GM23338 (cell line): ENCODE results near the gene UNC79. TPM values are rescaled to one million over a fixed set of nuclear protein-coding genes. Genes with fewer than 3 reads are reported as not detected.

Experiments used
- ATAC-seq: fragments of 200-7000 bp; cut with Tn5 transposase; 3 replicates; pipeline ENCODE4 v1.9.1; 2020
- DNase-seq: peaks from one replicate; pipeline ENCODE4 v3.0.0-alpha.2; 2015; ENCODE audit warnings: low spot score
- H2AFZ ChIP-seq: fragments of 200-600 bp; sonication (generic); 2 replicates; pipeline ENCODE4 v1.8.0; 2016; ENCODE audit warnings: antibody characterized with exemption, mild to moderate bottlenecking, moderate library complexity
- H3F3A ChIP-seq: fragments of 200-600 bp; sonication (generic); replicated peaks from 2 replicates; pipeline ENCODE4 v1.8.0; 2017; ENCODE audit warnings: antibody characterized with exemption, mixed run types, low read depth
- H3K27ac ChIP-seq: fragments of 200-600 bp; sonication (generic); 2 replicates; pipeline ENCODE4 v1.6.1; 2016; ENCODE audit warnings: low read depth
- H3K27me3 ChIP-seq: fragments of 200-600 bp; sonication (generic); 2 replicates; pipeline ENCODE4 v1.8.0; 2016; ENCODE audit warnings: mild to moderate bottlenecking, mixed run types, moderate library complexity; ENCODE audit not compliant: insufficient read depth
- H3K36me3 ChIP-seq: fragments of 200-600 bp; sonication (generic); 2 replicates; pipeline ENCODE4 v1.8.0; 2016; ENCODE audit warnings: mild to moderate bottlenecking; ENCODE audit not compliant: insufficient read depth
- H3K4me1 ChIP-seq: fragments of 200-600 bp; sonication (generic); 2 replicates; pipeline ENCODE4 v1.8.0; 2016; ENCODE audit warnings: mild to moderate bottlenecking, moderate library complexity; ENCODE audit not compliant: insufficient read depth
- H3K4me2 ChIP-seq: fragments of 200-600 bp; sonication (generic); 2 replicates; pipeline ENCODE4 v1.7.1; 2017; ENCODE audit warnings: mixed run types
- H3K4me3 ChIP-seq: fragments of 200-600 bp; sonication (generic); 2 replicates; pipeline ENCODE4 v1.6.1; 2016; ENCODE audit warnings: mixed run types
- H3K79me2 ChIP-seq: fragments of 200-600 bp; sonication (generic); replicated peaks from 2 replicates; pipeline ENCODE4 v1.8.0; 2017; ENCODE audit warnings: mild to moderate bottlenecking; ENCODE audit not compliant: insufficient read depth
- H3K9me2 ChIP-seq: fragments of 200-600 bp; sonication (generic); 2 replicates; pipeline ENCODE4 v1.8.0; 2017; ENCODE audit not compliant: insufficient read depth
- H4K20me1 ChIP-seq: fragments of 200-600 bp; sonication (generic); replicated peaks from 2 replicates; pipeline ENCODE4 v1.8.0; 2017; ENCODE audit warnings: mild to moderate bottlenecking; ENCODE audit not compliant: insufficient read depth
- H3K27ac Mint-ChIP-seq: 2 replicates; pipeline ENCODE4 v1.8.0; 2020; ENCODE audit warnings: inconsistent platforms, mild to moderate bottlenecking, moderate library complexity, mixed read lengths
- H3K27me3 Mint-ChIP-seq: 3 replicates; pipeline ENCODE4 v1.8.0; 2022; ENCODE audit warnings: low read depth, mild to moderate bottlenecking, moderate library complexity, mixed read lengths, inconsistent platforms; ENCODE audit not compliant: insufficient read depth, poor library complexity
- H3K36me3 Mint-ChIP-seq: 3 replicates; pipeline ENCODE4 v1.8.0; 2021; ENCODE audit warnings: low read depth, mild to moderate bottlenecking, inconsistent platforms, moderate library complexity, mixed read lengths
- H3K4me1 Mint-ChIP-seq: 3 replicates; pipeline ENCODE4 v1.8.0; 2020; ENCODE audit warnings: mild to moderate bottlenecking, inconsistent platforms, mixed read lengths
- H3K4me3 Mint-ChIP-seq: 3 replicates; pipeline ENCODE4 v1.8.0; 2021; ENCODE audit warnings: moderate library complexity, mild to moderate bottlenecking, inconsistent platforms, mixed read lengths
- H3K9me3 Mint-ChIP-seq: 3 replicates; pipeline ENCODE4 v1.8.0; 2020; ENCODE audit warnings: moderate library complexity, mild to moderate bottlenecking, inconsistent platforms, mixed read lengths
- CREB1 ChIP-seq: fragments of 250-450 bp; sonication (Bioruptor Pico); IDR thresholded peaks from 2 replicates; pipeline ENCODE4 v1.5.0; 2020; ENCODE audit warnings: low read depth, mild to moderate bottlenecking, moderate library complexity
- EZH2 ChIP-seq: fragments of 200-600 bp; sonication (generic); IDR thresholded peaks from one replicate; pipeline ENCODE4 v1.8.0; 2017; ENCODE audit warnings: antibody characterized with exemption, mild to moderate bottlenecking, low read depth; ENCODE audit not compliant: unreplicated experiment
- EZH2phosphoT487 ChIP-seq: fragments of 200-600 bp; sonication (generic); IDR thresholded peaks from one replicate; pipeline ENCODE4 v1.8.1; 2018; ENCODE audit warnings: antibody characterized with exemption; ENCODE audit not compliant: unreplicated experiment
- JUNB ChIP-seq: IDR thresholded peaks from one replicate; pipeline ENCODE4 v1.6.1; 2016; ENCODE audit warnings: antibody characterized with exemption; ENCODE audit not compliant: unreplicated experiment
- NANOG ChIP-seq: IDR thresholded peaks from 2 replicates; pipeline ENCODE4 v1.6.1; 2016; ENCODE audit warnings: antibody characterized with exemption, borderline replicate concordance
- POLR2AphosphoS5 ChIP-seq: IDR thresholded peaks from 2 replicates; pipeline ENCODE4 v1.6.1; 2016; ENCODE audit warnings: antibody characterized with exemption, low read depth
- STAT1 ChIP-seq: IDR thresholded peaks from one replicate; pipeline ENCODE4 v1.6.1; 2016; ENCODE audit warnings: antibody characterized with exemption; ENCODE audit not compliant: unreplicated experiment
- ZNF114 ChIP-seq: fragments of 250-450 bp; sonication (Bioruptor Pico); IDR thresholded peaks from 2 replicates; pipeline ENCODE4 v1.5.0; 2020; ENCODE audit warnings: mild to moderate bottlenecking, moderate library complexity
- ZNF331 ChIP-seq: fragments of 250-450 bp; sonication (Bioruptor Pico); IDR thresholded peaks from 2 replicates; pipeline ENCODE4 v1.5.0; 2020; ENCODE audit warnings: low read depth, mild to moderate bottlenecking, moderate library complexity
- polyA plus RNA-seq: library from polyadenylated mRNA; unstranded; fragments of >200 nt; fragmentation: Nextera tagmentation; extraction: Ambion mirVana; gene quantifications from 2 replicates; pipeline ENCODE4 v1.2.1, GENCODE V29; 2016
- total RNA-seq: library from RNA; depleted of rRNA; stranded (reverse); fragments of >200 nt; shearing (Covaris generic); gene quantifications from 2 replicates; pipeline ENCODE4 v1.2.3, GENCODE V29; 2014
- TF ChIP-seq, protein P1 (sequence below): IDR thresholded peaks from one replicate; pipeline ENCODE4 v1.6.1; 2018; ENCODE audit warnings: antibody characterized with exemption; ENCODE audit not compliant: unreplicated experiment
- TF ChIP-seq, protein P2 (sequence below): fragments of 250-450 bp; sonication (Bioruptor Pico); IDR thresholded peaks from 2 replicates; pipeline ENCODE4 v1.5.0; 2020; ENCODE audit warnings: mild to moderate bottlenecking, moderate library complexity
- TF ChIP-seq, protein P3 (sequence below), 2 experiments: fragments of 200-600 bp in 1 of 2; sonication (generic) in 1 of 2; conservative IDR thresholded peaks; 2 replicates each; pipeline versions ENCODE4 v1.5.1 to v1.6.1; 2016 to 2017; ENCODE audit warnings: antibody characterized with exemption in 2 of 2, low read depth in 2 of 2, mild to moderate bottlenecking in 2 of 2, moderate library complexity in 1 of 2
- TF ChIP-seq, protein P4 (sequence below): IDR thresholded peaks from 2 replicates; pipeline ENCODE4 v1.6.1; 2016; ENCODE audit warnings: antibody characterized with exemption

The UNC79 gene
- total and polyA plus RNA-seq, 2 experiments from 2014 or later, result 1.8 to 3.6 TPM

DNA sequence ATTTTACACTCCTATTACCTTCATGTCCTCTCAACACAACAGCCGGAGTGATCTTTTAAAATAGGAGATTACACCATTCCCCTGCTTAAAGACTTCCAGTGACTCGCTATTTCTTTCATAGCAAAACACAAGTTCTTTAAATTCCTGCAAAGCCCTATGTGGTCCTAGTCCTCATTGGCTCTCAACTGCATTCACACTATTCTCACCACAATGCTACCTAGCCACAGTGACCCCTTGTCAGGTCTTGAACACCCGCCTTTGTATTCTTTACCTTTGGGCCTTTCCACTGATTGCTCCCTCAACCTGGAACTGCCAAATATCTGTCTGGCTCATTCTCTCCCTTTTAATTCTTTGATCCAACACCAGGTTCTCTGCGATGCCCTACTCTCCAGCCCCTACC, 197.3 kb downstream of the UNC79 start:
- Histone ChIP-seq H3K4me2 (no peak overlapping the region), H3K27me3 (no peaks in the 10 kb centered on the region), H3K9me2 (peaks cover 2% of the 10 kb centered on the region; the same call in 1 of the 2 replicates), H3K36me3 (no peaks in the 10 kb centered on the region), H3K79me2 (no peaks in the 10 kb centered on the region), H3K4me3 (no peak overlapping the region), H3K27ac (no peak overlapping the region), H3F3A (no peaks in the 10 kb centered on the region), H3K4me1 (no peaks in the 10 kb centered on the region), H2AFZ (no peak overlapping the region), H4K20me1 (no peaks in the 10 kb centered on the region)
- Mint-ChIP-seq H3K36me3 (no peaks in the 10 kb centered on the region), H3K27ac (no peak overlapping the region), H3K9me3 (no peaks in the 10 kb centered on the region), H3K4me3 (no peak overlapping the region), H3K27me3 (peaks cover 2% of the 10 kb centered on the region), H3K4me1 (no peaks in the 10 kb centered on the region)
- ATAC-seq (no peak; the same call in 2 of the 3 replicates), DNase-seq (no peak)
- TF ChIP-seq EZH2phosphoT487 (no peak), ZNF114 (no peak), NANOG (no peak), EZH2 (no peak), ZNF331 (CRISPR knock-in tag) (no peak), CREB1 (no peak), STAT1 (no peak), POLR2AphosphoS5 (no peak), JUNB (no peak)
- TF ChIP-seq, protein P1, sequence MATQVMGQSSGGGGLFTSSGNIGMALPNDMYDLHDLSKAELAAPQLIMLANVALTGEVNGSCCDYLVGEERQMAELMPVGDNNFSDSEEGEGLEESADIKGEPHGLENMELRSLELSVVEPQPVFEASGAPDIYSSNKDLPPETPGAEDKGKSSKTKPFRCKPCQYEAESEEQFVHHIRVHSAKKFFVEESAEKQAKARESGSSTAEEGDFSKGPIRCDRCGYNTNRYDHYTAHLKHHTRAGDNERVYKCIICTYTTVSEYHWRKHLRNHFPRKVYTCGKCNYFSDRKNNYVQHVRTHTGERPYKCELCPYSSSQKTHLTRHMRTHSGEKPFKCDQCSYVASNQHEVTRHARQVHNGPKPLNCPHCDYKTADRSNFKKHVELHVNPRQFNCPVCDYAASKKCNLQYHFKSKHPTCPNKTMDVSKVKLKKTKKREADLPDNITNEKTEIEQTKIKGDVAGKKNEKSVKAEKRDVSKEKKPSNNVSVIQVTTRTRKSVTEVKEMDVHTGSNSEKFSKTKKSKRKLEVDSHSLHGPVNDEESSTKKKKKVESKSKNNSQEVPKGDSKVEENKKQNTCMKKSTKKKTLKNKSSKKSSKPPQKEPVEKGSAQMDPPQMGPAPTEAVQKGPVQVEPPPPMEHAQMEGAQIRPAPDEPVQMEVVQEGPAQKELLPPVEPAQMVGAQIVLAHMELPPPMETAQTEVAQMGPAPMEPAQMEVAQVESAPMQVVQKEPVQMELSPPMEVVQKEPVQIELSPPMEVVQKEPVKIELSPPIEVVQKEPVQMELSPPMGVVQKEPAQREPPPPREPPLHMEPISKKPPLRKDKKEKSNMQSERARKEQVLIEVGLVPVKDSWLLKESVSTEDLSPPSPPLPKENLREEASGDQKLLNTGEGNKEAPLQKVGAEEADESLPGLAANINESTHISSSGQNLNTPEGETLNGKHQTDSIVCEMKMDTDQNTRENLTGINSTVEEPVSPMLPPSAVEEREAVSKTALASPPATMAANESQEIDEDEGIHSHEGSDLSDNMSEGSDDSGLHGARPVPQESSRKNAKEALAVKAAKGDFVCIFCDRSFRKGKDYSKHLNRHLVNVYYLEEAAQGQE, result no peak
- TF ChIP-seq, protein P2, sequence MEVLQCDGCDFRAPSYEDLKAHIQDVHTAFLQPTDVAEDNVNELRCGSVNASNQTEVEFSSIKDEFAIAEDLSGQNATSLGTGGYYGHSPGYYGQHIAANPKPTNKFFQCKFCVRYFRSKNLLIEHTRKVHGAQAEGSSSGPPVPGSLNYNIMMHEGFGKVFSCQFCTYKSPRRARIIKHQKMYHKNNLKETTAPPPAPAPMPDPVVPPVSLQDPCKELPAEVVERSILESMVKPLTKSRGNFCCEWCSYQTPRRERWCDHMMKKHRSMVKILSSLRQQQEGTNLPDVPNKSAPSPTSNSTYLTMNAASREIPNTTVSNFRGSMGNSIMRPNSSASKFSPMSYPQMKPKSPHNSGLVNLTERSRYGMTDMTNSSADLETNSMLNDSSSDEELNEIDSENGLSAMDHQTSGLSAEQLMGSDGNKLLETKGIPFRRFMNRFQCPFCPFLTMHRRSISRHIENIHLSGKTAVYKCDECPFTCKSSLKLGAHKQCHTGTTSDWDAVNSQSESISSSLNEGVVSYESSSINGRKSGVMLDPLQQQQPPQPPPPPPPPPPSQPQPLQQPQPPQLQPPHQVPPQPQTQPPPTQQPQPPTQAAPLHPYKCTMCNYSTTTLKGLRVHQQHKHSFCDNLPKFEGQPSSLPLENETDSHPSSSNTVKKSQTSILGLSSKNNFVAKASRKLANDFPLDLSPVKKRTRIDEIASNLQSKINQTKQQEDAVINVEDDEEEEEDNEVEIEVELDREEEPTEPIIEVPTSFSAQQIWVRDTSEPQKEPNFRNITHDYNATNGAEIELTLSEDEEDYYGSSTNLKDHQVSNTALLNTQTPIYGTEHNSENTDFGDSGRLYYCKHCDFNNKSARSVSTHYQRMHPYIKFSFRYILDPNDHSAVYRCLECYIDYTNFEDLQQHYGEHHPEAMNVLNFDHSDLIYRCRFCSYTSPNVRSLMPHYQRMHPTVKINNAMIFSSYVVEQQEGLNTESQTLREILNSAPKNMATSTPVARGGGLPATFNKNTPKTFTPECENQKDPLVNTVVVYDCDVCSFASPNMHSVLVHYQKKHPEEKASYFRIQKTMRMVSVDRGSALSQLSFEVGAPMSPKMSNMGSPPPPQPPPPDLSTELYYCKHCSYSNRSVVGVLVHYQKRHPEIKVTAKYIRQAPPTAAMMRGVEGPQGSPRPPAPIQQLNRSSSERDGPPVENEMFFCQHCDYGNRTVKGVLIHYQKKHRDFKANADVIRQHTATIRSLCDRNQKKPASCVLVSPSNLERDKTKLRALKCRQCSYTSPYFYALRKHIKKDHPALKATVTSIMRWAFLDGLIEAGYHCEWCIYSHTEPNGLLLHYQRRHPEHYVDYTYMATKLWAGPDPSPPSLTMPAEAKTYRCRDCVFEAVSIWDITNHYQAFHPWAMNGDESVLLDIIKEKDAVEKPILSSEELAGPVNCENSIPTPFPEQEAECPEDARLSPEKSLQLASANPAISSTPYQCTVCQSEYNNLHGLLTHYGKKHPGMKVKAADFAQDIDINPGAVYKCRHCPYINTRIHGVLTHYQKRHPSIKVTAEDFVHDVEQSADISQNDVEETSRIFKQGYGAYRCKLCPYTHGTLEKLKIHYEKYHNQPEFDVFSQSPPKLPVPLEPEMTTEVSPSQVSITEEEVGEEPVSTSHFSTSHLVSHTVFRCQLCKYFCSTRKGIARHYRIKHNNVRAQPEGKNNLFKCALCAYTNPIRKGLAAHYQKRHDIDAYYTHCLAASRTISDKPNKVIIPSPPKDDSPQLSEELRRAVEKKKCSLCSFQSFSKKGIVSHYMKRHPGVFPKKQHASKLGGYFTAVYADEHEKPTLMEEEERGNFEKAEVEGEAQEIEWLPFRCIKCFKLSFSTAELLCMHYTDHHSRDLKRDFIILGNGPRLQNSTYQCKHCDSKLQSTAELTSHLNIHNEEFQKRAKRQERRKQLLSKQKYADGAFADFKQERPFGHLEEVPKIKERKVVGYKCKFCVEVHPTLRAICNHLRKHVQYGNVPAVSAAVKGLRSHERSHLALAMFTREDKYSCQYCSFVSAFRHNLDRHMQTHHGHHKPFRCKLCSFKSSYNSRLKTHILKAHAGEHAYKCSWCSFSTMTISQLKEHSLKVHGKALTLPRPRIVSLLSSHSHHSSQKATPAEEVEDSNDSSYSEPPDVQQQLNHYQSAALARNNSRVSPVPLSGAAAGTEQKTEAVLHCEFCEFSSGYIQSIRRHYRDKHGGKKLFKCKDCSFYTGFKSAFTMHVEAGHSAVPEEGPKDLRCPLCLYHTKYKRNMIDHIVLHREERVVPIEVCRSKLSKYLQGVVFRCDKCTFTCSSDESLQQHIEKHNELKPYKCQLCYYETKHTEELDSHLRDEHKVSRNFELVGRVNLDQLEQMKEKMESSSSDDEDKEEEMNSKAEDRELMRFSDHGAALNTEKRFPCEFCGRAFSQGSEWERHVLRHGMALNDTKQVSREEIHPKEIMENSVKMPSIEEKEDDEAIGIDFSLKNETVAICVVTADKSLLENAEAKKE (CRISPR knock-in tag), result no peak
- TF ChIP-seq, protein P3, sequence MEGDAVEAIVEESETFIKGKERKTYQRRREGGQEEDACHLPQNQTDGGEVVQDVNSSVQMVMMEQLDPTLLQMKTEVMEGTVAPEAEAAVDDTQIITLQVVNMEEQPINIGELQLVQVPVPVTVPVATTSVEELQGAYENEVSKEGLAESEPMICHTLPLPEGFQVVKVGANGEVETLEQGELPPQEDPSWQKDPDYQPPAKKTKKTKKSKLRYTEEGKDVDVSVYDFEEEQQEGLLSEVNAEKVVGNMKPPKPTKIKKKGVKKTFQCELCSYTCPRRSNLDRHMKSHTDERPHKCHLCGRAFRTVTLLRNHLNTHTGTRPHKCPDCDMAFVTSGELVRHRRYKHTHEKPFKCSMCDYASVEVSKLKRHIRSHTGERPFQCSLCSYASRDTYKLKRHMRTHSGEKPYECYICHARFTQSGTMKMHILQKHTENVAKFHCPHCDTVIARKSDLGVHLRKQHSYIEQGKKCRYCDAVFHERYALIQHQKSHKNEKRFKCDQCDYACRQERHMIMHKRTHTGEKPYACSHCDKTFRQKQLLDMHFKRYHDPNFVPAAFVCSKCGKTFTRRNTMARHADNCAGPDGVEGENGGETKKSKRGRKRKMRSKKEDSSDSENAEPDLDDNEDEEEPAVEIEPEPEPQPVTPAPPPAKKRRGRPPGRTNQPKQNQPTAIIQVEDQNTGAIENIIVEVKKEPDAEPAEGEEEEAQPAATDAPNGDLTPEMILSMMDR (conservative IDR thresholded peaks at IDR 0.05; ENCODE audit: low read depth in 2 of 2), result no peak
- TF ChIP-seq, protein P4, sequence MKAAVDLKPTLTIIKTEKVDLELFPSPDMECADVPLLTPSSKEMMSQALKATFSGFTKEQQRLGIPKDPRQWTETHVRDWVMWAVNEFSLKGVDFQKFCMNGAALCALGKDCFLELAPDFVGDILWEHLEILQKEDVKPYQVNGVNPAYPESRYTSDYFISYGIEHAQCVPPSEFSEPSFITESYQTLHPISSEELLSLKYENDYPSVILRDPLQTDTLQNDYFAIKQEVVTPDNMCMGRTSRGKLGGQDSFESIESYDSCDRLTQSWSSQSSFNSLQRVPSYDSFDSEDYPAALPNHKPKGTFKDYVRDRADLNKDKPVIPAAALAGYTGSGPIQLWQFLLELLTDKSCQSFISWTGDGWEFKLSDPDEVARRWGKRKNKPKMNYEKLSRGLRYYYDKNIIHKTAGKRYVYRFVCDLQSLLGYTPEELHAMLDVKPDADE, result no peak
